ENCODE data around the gene PITHD1. TPM values are rescaled to one million over a fixed set of nuclear protein-coding genes. Genes with fewer than 3 reads are reported as not detected.

Gene PITHD1
- total RNA-seq, 1 experiment from 2014 or later: 48.9 TPM

- ChIA-PET POLR2A (interaction anchor here (0.6 kb wide), 1 partner anchor 101 kb away, joined by 14 read pairs; no protein-coding TSS in a partner anchor), CTCF (interaction anchor here (0.7 kb wide), 1 partner anchor 13 kb away, joined by 16 read pairs; no protein-coding TSS in a partner anchor)
- intact Hi-C loops (cut with micrococcal nuclease; ENCODE audit: unreplicated experiment) (no loop called here), in situ Hi-C loops (cut with HindIII; ENCODE audit: low pct_unique_long_range_greater_than_20kb, low sequenced_read_pairs) (no loop called here)
- DNase-seq (ENCODE audit: low read depth, low spot score) (no peak), ATAC-seq (no peak)
- H3K4me1 ChIP-seq (ENCODE audit: control insufficient read depth, insufficient read depth, low read length): 0 out of 2 replicates have a peak, but pooled peaks cover 5% of the 10 kb centered on the region
- no peaks in the 10 kb centered on the region for H3K27me3 ChIP-seq (ENCODE audit: control insufficient read depth, insufficient read depth, low read length)
- no peak overlapping the region for H3K4me3 ChIP-seq (ENCODE audit: low read depth in 2 of 2, low read length in 2 of 2)
- TF ChIP-seq, protein P1, sequence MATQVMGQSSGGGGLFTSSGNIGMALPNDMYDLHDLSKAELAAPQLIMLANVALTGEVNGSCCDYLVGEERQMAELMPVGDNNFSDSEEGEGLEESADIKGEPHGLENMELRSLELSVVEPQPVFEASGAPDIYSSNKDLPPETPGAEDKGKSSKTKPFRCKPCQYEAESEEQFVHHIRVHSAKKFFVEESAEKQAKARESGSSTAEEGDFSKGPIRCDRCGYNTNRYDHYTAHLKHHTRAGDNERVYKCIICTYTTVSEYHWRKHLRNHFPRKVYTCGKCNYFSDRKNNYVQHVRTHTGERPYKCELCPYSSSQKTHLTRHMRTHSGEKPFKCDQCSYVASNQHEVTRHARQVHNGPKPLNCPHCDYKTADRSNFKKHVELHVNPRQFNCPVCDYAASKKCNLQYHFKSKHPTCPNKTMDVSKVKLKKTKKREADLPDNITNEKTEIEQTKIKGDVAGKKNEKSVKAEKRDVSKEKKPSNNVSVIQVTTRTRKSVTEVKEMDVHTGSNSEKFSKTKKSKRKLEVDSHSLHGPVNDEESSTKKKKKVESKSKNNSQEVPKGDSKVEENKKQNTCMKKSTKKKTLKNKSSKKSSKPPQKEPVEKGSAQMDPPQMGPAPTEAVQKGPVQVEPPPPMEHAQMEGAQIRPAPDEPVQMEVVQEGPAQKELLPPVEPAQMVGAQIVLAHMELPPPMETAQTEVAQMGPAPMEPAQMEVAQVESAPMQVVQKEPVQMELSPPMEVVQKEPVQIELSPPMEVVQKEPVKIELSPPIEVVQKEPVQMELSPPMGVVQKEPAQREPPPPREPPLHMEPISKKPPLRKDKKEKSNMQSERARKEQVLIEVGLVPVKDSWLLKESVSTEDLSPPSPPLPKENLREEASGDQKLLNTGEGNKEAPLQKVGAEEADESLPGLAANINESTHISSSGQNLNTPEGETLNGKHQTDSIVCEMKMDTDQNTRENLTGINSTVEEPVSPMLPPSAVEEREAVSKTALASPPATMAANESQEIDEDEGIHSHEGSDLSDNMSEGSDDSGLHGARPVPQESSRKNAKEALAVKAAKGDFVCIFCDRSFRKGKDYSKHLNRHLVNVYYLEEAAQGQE (IDR thresholded peaks at IDR 0.05; ENCODE audit: insufficient read depth in 1 of 2, low read depth in 2 of 2, low read length in 1 of 2): no peak
- TF ChIP-seq TCF7L2 (IDR thresholded peaks at IDR 0.05; ENCODE audit: low read depth, low read length) (no peak), POLR2AphosphoS5 (IDR thresholded peaks at IDR 0.05; ENCODE audit: low read depth, low read length) (no peak), SIN3A (IDR thresholded peaks at IDR 0.05; ENCODE audit: borderline replicate concordance, insufficient read depth, low read depth, low read length) (no peak), CTCF (IDR thresholded peaks at IDR 0.05) (no peak)
- no peaks in the 10 kb centered on the region; the same call in 1 of the 2 replicates for H3K36me3 ChIP-seq (ENCODE audit: control insufficient read depth, insufficient read depth, low read length)
- H3K9me3 ChIP-seq (ENCODE audit: control insufficient read depth, insufficient read depth, low read depth, low read length): no peaks in the 10 kb centered on the region
- TSS peak; percentile 91 for BruUV-seq (replicated peaks)
- H3K27ac ChIP-seq (ENCODE audit: low read length): no peak overlapping the region
These were observed 45.5 kb downstream of the PITHD1 start for GRCh38 chr1:23823767-23824166.

- H3K27ac ChIP-seq (ENCODE audit: low read length): peak overlapping the region; percentile 91
- no peaks in the 10 kb centered on the region; the same call in 1 of the 2 replicates for H3K36me3 ChIP-seq (ENCODE audit: control insufficient read depth, insufficient read depth, low read length)
- 0 out of 2 replicates have a peak, but pooled peaks cover 5% of the 10 kb centered on the region for H3K4me1 ChIP-seq (ENCODE audit: control insufficient read depth, insufficient read depth, low read length)
- intact Hi-C loops (cut with micrococcal nuclease; ENCODE audit: unreplicated experiment): no loop called here
- H3K4me3 ChIP-seq (ENCODE audit: low read depth in 2 of 2, low read length in 2 of 2): peak overlapping the region; percentile 87 to 99
- no peak; the same call in 1 of the 2 replicates for ATAC-seq
- POLR2A ChIA-PET: no interaction called here
- CTCF ChIA-PET: no interaction called here
- H3K27me3 ChIP-seq (ENCODE audit: control insufficient read depth, insufficient read depth, low read length): no peaks in the 10 kb centered on the region
- TF ChIP-seq CTCF (IDR thresholded peaks at IDR 0.05) (no peak), POLR2AphosphoS5 (IDR thresholded peaks at IDR 0.05; ENCODE audit: low read depth, low read length) (no peak), SIN3A (IDR thresholded peaks at IDR 0.05; ENCODE audit: borderline replicate concordance, insufficient read depth, low read depth, low read length) (no peak), TCF7L2 (IDR thresholded peaks at IDR 0.05; ENCODE audit: low read depth, low read length) (no peak)
- TF ChIP-seq, protein P1 (IDR thresholded peaks at IDR 0.05; ENCODE audit: insufficient read depth in 1 of 2, low read depth in 2 of 2, low read length in 1 of 2): no peak
- in situ Hi-C loops (cut with HindIII; ENCODE audit: low pct_unique_long_range_greater_than_20kb, low sequenced_read_pairs): no loop called here
- DNase-seq (ENCODE audit: low read depth, low spot score): no peak
- H3K9me3 ChIP-seq (ENCODE audit: control insufficient read depth, insufficient read depth, low read depth, low read length): no peaks in the 10 kb centered on the region
- BruUV-seq (replicated peaks): no TSS peak
These were observed 46.5 kb downstream of the PITHD1 start for GRCh38 chr1:23824711-23825075.
